HT1080 (cell line): ENCODE measurements around the gene GNB4. TPM values are rescaled to one million over a fixed set of nuclear protein-coding genes. Genes with fewer than 3 reads are reported as not detected.
A peak's percentile ranks its signal among the peaks of the same experiment; 100 is the strongest.

Source experiments
- DNase-seq: peaks from one replicate; pipeline ENCODE4 v3.0.0-alpha.2; 2015; ENCODE audit warnings: low read depth
- total RNA-seq: library from RNA; depleted of rRNA; stranded (reverse); fragments of >200 nt; shearing (Covaris generic); gene quantifications from 2 replicates; pipeline ENCODE4 v1.2.3, GENCODE V29; 2014

GNB4 gene
- total RNA-seq, 1 experiment from 2014 or later: 61.1 TPM

DNA sequence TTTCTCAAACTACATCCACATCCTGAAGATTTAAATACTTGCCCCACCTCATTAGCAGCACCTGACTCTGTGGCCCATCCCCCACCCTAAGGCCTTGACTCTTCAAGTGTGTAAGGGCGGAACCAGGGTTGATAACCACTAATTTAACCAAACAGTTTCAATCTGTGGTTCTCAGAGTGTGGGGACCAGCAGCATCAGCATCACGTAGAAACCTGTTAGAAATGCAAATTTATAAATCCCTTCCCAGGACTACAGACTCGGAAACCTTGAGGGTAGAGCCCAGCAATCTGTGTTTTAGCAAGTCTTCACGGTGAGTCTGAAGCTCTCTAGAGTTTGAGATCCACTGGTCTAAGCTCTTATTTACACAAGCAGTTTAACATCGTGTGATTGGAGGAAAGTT, 12.4 kb downstream of the GNB4 start:
- DNase-seq: no peak

GRCh38 chr3:179436517-179436916, 14.8 kb downstream of the GNB4 start:
- DNase-seq: no peak

DNA sequence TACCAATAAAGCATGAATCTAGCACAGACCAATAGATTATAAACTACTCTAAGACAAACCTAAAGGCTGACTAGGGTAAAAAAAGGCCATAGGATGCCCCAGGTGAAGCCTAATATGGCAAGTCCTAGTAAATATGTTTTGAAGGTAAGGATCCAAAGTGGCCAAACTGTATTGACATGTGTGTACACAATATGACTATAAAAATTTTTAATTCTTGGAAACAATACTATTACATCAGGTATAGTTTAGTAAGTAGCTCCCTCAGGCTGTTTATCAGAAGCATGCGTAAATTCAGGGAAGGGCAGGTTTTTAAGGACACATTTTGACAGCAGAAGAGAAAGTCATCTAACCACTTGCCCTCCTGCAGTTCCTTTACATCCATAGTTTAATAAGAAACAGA, 18.8 kb downstream of the GNB4 start:
- DNase-seq: no peak

GRCh38 chr3:179432021-179432420, 19.2 kb downstream of the GNB4 start:
- DNase-seq: no peak

- peak; percentile 73 for DNase-seq
Observed at GRCh38 chr3:179430277-179430870, 20.9 kb downstream of the GNB4 start.

DNA sequence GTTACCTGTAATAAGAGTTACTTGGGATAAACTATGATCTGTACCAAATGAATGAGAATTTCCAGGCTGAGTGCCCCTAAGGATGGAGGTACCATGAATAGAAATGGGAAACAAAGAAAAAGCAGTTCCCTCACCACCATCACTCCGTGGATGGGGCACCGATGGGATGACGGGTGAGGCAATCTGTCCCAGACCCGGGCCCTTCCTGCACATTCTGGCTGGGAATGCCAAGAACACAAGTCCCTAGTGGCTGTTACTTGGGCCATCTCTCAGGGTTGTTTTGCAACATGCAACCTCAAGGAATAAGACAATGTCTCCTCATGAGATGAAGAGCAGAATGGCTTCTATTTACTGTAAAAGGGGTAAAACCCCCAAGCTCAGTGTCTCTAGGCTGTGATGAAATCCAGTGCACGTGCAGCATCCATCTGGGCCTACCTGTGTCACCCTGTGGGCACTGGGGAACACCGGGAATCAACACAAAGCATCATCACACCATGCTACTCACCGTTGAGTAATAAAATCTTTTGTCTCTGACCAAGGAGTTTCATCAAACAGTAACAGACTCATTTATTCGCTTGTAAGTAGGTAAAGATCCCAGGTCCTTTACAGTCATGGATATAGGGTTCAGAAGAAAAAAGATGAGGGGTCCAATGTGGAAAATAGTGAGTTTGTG, 22.3 kb downstream of the GNB4 start:
- DNase-seq: no peak

- DNase-seq: no peak
Observed at GRCh38 chr3:179425075-179425474, 26.2 kb downstream of the GNB4 start.

GRCh38 chr3:179421500-179421899, 29.8 kb downstream of the GNB4 start:
- peak; percentile 39 for DNase-seq

GRCh38 chr3:179418610-179419009, 32.7 kb downstream of the GNB4 start:
- DNase-seq: no peak

DNA sequence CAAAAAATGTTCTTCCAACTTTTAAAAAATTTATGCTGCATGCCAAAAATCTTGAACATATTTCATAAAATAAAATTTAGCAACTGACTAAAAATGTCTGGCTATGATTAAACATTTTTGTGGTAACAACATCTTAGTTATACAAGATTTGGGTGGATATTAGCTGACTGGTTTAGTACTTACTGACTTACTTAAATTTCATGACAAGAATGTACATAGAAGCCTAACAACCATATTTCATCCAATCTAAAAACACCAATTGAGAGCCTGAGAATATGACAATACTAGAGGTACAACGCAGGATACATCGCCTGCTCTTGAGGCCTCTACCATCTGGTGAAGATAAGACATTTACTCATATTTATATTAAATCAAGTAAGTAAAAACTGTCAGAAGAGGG, 34.6 kb downstream of the GNB4 start:
- DNase-seq: no peak

- DNase-seq: no peak
Observed at GRCh38 chr3:179415377-179415776, 35.9 kb downstream of the GNB4 start.

GRCh38 chr3:179414804-179415203, 36.5 kb downstream of the GNB4 start:
- DNase-seq: no peak

GRCh38 chr3:179410999-179411398, 40.3 kb downstream of the GNB4 start:
- DNase-seq: no peak

DNA sequence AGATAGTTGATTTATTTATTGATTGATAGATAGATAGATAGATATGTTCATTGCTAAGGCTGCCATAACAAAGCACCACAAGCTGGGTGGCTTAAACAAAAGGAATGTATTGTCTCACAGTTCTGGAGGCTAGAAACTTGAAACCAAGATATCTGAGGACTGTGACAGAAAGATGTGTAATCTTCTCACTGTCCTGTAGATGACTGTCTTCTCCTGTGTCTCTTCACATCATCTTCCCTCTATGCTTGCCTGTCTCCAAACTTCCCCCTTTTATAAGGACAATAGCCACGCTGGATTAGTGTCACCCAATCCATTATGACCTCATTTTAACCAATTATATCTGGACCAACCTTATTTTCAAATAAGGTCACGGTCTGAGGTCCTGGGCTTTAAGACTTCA, 40.9 kb downstream of the GNB4 start:
- DNase-seq: peak; percentile 43

- DNase-seq: no peak
Observed at GRCh38 chr3:179404307-179404706, 47.0 kb downstream of the GNB4 start.

DNA sequence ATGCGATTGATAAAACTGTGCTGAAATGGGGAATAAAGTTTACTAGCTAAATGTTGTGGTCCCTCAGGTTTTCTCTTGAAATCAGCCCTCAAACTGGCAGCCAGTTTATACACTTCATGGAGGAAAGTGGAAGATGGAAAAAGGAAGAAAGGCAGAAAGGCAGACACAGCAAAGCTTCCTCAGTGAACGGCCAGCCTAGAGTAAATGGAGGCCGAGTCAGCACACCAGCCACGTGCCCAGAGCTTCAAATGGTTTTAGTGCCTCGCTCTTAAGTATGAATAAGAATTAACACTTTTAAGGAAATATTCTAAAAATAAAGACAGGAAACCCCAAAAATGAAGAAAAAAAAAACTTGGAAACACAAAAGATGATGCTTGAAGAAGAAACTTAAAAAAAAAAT, 48.3 kb downstream of the GNB4 start:
- no peak for DNase-seq

DNA sequence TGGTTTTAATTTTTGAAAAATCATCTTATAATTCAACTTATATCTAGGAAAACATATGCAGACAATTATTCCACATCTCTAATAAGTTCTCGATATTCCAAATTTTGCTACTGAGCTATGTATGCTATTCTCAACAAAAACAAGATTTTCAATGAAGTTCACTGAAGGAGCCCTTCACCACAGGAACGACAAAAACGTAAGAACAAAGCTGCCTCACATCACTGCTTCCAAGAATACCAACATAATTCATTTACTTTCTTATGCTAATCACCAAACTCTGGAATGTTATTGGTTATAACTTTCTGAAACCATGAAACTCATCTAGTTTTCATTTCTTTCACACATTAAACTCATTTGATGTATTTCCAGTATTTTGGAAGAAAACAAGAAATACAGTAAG, 49.7 kb downstream of the GNB4 start:
- no peak for DNase-seq

GRCh38 chr3:179398574-179399231, 52.6 kb downstream of the GNB4 start:
- DNase-seq: no peak

- DNase-seq: no peak
Observed at GRCh38 chr3:179391906-179392305, 59.4 kb downstream of the GNB4 start.

DNA sequence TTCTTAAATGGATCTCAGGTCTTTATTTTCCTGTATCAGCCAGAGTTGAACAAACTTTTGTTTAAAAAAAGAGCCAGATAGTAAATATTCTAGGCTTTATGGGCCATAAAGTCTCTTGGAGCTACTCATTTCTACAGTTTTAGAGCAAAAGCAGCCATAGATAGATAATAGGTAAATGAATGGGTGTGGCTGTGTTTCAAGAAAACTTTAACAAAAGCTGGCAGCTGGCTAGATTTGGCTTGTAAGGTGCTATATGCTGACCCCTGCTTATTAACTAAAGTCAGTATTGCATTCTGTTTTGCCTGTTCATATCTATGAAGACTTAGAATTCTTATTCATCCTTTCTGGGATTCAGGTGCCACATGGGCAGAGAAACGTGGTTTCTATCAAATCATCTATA, 74.8 kb downstream of the GNB4 start:
- DNase-seq: no peak

GRCh38 chr3:179375091-179375999, 75.9 kb downstream of the GNB4 start:
- no peak for DNase-seq

DNA sequence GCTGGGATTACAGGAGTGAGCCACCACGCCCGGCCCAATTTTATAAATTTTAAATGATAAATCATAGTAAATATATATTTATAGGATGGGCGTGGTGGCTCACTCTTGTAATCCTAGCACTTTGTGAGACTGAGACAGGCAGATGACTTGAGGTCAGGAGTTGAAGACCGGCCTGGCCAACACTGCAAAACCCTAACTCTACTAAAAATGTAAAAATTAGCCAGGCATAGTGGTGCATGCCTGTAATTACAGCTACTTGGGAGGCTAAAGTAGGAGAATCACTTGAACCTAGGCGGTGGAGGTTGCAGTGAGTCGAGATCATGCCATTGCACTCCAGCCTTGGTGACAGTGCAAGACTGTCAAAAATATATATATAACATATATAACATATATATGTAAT, 77.3 kb downstream of the GNB4 start:
- no peak for DNase-seq
